Measurements from ENCODE around the gene SEMG2. TPM values are rescaled to one million over a fixed set of nuclear protein-coding genes. Genes with fewer than 3 reads are reported as not detected.

The SEMG2 gene
- total RNA-seq, 1 experiment from 2014 or later: not detected

GRCh38 chr20:45218124-45218523, 3.0 kb upstream of the SEMG2 start:
- no peak for DNase-seq (ENCODE audit: low spot score)
- H3K9me3 ChIP-seq (ENCODE audit: low read depth, low read length, poor library complexity, severe bottlenecking): no peaks in the 10 kb centered on the region
- intact Hi-C loops (cut with micrococcal nuclease; ENCODE audit: unreplicated experiment): no loop called here
- TF ChIP-seq EZH2 (IDR thresholded peaks at IDR 0.05; ENCODE audit: borderline replicate concordance, low read depth, low read length, poor library complexity, severe bottlenecking) (no peak), CTCF (conservative IDR thresholded peaks at IDR 0.05; ENCODE audit: low read depth, low read length) (no peak)
- peaks cover 35% of the 10 kb centered on the region for H3K27me3 ChIP-seq (replicated peaks; ENCODE audit: insufficient read depth, low read depth, low read length, poor library complexity)
- H3K27ac ChIP-seq (ENCODE audit: low read depth, low read length, poor library complexity, severe bottlenecking): no peak overlapping the region
- H3K4me1 ChIP-seq (ENCODE audit: insufficient read depth, low read length, poor library complexity, severe bottlenecking): no peaks in the 10 kb centered on the region
- no peak overlapping the region for H3K4me3 ChIP-seq (ENCODE audit: low read depth, low read length, poor library complexity, severe bottlenecking)
- POLR2A ChIA-PET (ENCODE audit: low non-redundant PET): no interaction called here
- CTCF ChIA-PET: no interaction called here
- no peaks in the 10 kb centered on the region for H3K36me3 ChIP-seq (ENCODE audit: insufficient read depth, low read length, poor library complexity, severe bottlenecking)
- BruUV-seq (replicated peaks): no TSS peak

- no peak for TF ChIP-seq EZH2 (IDR thresholded peaks at IDR 0.05; ENCODE audit: borderline replicate concordance, low read depth, low read length, poor library complexity, severe bottlenecking)
- TF ChIP-seq CTCF (conservative IDR thresholded peaks at IDR 0.05; ENCODE audit: low read depth, low read length): no peak
Measured at GRCh38 chr20:45218636-45219035, 2.5 kb upstream of the SEMG2 start.

GRCh38 chr20:45223136-45223535, 2.0 kb downstream of the SEMG2 start:
- H3K4me3 ChIP-seq (ENCODE audit: low read depth, low read length, poor library complexity, severe bottlenecking): no peak overlapping the region
- no TSS peak for BruUV-seq (replicated peaks)
- H3K27me3 ChIP-seq (replicated peaks; ENCODE audit: insufficient read depth, low read depth, low read length, poor library complexity): peaks cover 76% of the 10 kb centered on the region
- ChIA-PET CTCF (no interaction called here), POLR2A (ENCODE audit: low non-redundant PET) (no interaction called here)
- TF ChIP-seq EZH2 (IDR thresholded peaks at IDR 0.05; ENCODE audit: borderline replicate concordance, low read depth, low read length, poor library complexity, severe bottlenecking): no peak
- no peak for TF ChIP-seq CTCF (conservative IDR thresholded peaks at IDR 0.05; ENCODE audit: low read depth, low read length)
- no peak for DNase-seq (ENCODE audit: low spot score)
- intact Hi-C loops (cut with micrococcal nuclease; ENCODE audit: unreplicated experiment): no loop called here
- H3K4me1 ChIP-seq (ENCODE audit: insufficient read depth, low read length, poor library complexity, severe bottlenecking): no peaks in the 10 kb centered on the region
- no peaks in the 10 kb centered on the region for H3K9me3 ChIP-seq (ENCODE audit: low read depth, low read length, poor library complexity, severe bottlenecking)
- H3K27ac ChIP-seq (ENCODE audit: low read depth, low read length, poor library complexity, severe bottlenecking): no peak overlapping the region
- no peaks in the 10 kb centered on the region for H3K36me3 ChIP-seq (ENCODE audit: insufficient read depth, low read length, poor library complexity, severe bottlenecking)

More at GRCh38 chr20:45218636-45219035, 2.5 kb upstream of the SEMG2 start:
- ChIA-PET POLR2A (ENCODE audit: low non-redundant PET) (no interaction called here), CTCF (no interaction called here)
- H3K4me3 ChIP-seq (ENCODE audit: low read depth, low read length, poor library complexity, severe bottlenecking): no peak overlapping the region
- peaks cover 40% of the 10 kb centered on the region for H3K27me3 ChIP-seq (replicated peaks; ENCODE audit: insufficient read depth, low read depth, low read length, poor library complexity)
- no TSS peak for BruUV-seq (replicated peaks)
- no peaks in the 10 kb centered on the region for H3K9me3 ChIP-seq (ENCODE audit: low read depth, low read length, poor library complexity, severe bottlenecking)
- H3K27ac ChIP-seq (ENCODE audit: low read depth, low read length, poor library complexity, severe bottlenecking): no peak overlapping the region
- H3K4me1 ChIP-seq (ENCODE audit: insufficient read depth, low read length, poor library complexity, severe bottlenecking): no peaks in the 10 kb centered on the region
- no peaks in the 10 kb centered on the region for H3K36me3 ChIP-seq (ENCODE audit: insufficient read depth, low read length, poor library complexity, severe bottlenecking)
- intact Hi-C loops (cut with micrococcal nuclease; ENCODE audit: unreplicated experiment): no loop called here
- DNase-seq (ENCODE audit: low spot score): no peak

All from A673 (cell line).